OCI-LY1 (cell line): ENCODE results near the gene CD320.
"Not testable (repeated sequence)": the region's sequence is repeated elsewhere in the genome, so short reads cannot be mapped to it uniquely, and the experiment has no call there.

Experiments used
- H2AFZ ChIP-seq: fragments of 200-600 bp; sonication (generic), shearing (Covaris generic); 2 replicates; pipeline ENCODE4 v1.6.0; 2014; ENCODE audit warnings: antibody characterized with exemption, mild to moderate bottlenecking, low read length
- H3F3A ChIP-seq: fragments of 200-600 bp; sonication (generic), shearing (Covaris generic); 2 replicates; pipeline ENCODE4 v1.6.0; 2014; ENCODE audit warnings: mild to moderate bottlenecking, antibody characterized with exemption, low read length, moderate library complexity; ENCODE audit not compliant: insufficient read depth
- H3K27ac ChIP-seq: fragments of 200-600 bp; sonication (generic); 2 replicates; pipeline ENCODE4 v1.5.1; 2014; ENCODE audit warnings: low read length, mixed run types, mild to moderate bottlenecking, low read depth; ENCODE audit not compliant: poor library complexity, severe bottlenecking
- H3K27me3 ChIP-seq: fragments of 200-600 bp; sonication (generic); 2 replicates; pipeline ENCODE4 v1.6.0; 2014; ENCODE audit warnings: antibody characterized with exemption, mild to moderate bottlenecking, low read length, moderate library complexity; ENCODE audit not compliant: insufficient read depth
- H3K36me3 ChIP-seq: fragments of 200-600 bp; sonication (generic); 2 replicates; pipeline ENCODE4 v1.6.1; 2014; ENCODE audit warnings: mild to moderate bottlenecking, antibody characterized with exemption, low read length, moderate library complexity, mixed read lengths; ENCODE audit not compliant: insufficient read depth
- H3K4me1 ChIP-seq: fragments of 200-600 bp; sonication (generic); 2 replicates; pipeline ENCODE4 v1.5.1; 2014; ENCODE audit warnings: mild to moderate bottlenecking, low read length, moderate library complexity; ENCODE audit not compliant: insufficient read depth, severe bottlenecking
- H3K4me2 ChIP-seq: fragments of 200-600 bp; sonication (generic), shearing (Covaris generic); 2 replicates; pipeline ENCODE4 v1.6.1; 2014; ENCODE audit warnings: low read length
- H3K4me3 ChIP-seq: fragments of 200-600 bp; sonication (generic); 2 replicates; pipeline ENCODE4 v1.5.1; 2014; ENCODE audit warnings: low read length, low read depth, mild to moderate bottlenecking, mixed read lengths; ENCODE audit not compliant: poor library complexity, severe bottlenecking
- H3K79me2 ChIP-seq: fragments of 200-600 bp; shearing (Covaris generic); 2 replicates; pipeline ENCODE4 v1.6.1; 2016; ENCODE audit warnings: mixed run types, low read length, mixed read lengths; ENCODE audit not compliant: insufficient read depth
- H3K9ac ChIP-seq: fragments of 200-600 bp; sonication (generic), shearing (Covaris generic); 2 replicates; pipeline ENCODE4 v1.6.1; 2014; ENCODE audit warnings: mild to moderate bottlenecking, low read length, mixed read lengths
- H3K9me2 ChIP-seq: fragments of 200-600 bp; sonication (generic), shearing (Covaris generic); 2 replicates; pipeline ENCODE4 v1.6.1; 2014; ENCODE audit warnings: low read depth, mild to moderate bottlenecking, low read length, mixed read lengths
- H3K9me3 ChIP-seq: fragments of 200-600 bp; shearing (Covaris generic); 2 replicates; pipeline ENCODE4 v1.6.1; 2014; ENCODE audit warnings: low read length, mixed read lengths
- H4K20me1 ChIP-seq: fragments of 200-600 bp; sonication (generic), shearing (Covaris generic); 2 replicates; pipeline ENCODE4 v1.6.0; 2016; ENCODE audit warnings: mild to moderate bottlenecking, low read length; ENCODE audit not compliant: insufficient read depth
- EZH2 ChIP-seq: fragments of 200-600 bp; sonication (generic), shearing (Covaris generic); IDR thresholded peaks from 2 replicates; pipeline ENCODE4 v1.8.0; 2017; ENCODE audit warnings: borderline replicate concordance, mixed run types, mild to moderate bottlenecking, antibody characterized with exemption, low read length, moderate library complexity, mixed read lengths
- TF ChIP-seq, protein P1 (sequence below): fragments of 200-600 bp; sonication (generic), shearing (Covaris generic); IDR thresholded peaks from 2 replicates; pipeline ENCODE4 v1.5.1; 2017; ENCODE audit warnings: mild to moderate bottlenecking, antibody characterized with exemption, low read length, moderate library complexity, mixed read lengths

The CD320 gene

GRCh38 chr19:8319807-8320520, 11.8 kb upstream of the CD320 start:
- no peaks in the 10 kb centered on the region for H3K9me2 ChIP-seq
- TF ChIP-seq, protein P1, sequence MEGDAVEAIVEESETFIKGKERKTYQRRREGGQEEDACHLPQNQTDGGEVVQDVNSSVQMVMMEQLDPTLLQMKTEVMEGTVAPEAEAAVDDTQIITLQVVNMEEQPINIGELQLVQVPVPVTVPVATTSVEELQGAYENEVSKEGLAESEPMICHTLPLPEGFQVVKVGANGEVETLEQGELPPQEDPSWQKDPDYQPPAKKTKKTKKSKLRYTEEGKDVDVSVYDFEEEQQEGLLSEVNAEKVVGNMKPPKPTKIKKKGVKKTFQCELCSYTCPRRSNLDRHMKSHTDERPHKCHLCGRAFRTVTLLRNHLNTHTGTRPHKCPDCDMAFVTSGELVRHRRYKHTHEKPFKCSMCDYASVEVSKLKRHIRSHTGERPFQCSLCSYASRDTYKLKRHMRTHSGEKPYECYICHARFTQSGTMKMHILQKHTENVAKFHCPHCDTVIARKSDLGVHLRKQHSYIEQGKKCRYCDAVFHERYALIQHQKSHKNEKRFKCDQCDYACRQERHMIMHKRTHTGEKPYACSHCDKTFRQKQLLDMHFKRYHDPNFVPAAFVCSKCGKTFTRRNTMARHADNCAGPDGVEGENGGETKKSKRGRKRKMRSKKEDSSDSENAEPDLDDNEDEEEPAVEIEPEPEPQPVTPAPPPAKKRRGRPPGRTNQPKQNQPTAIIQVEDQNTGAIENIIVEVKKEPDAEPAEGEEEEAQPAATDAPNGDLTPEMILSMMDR, result no peak
- no peak for TF ChIP-seq EZH2
- H3K27ac ChIP-seq, result peak overlapping the region; percentile 59
- H3K9me3 ChIP-seq, result no peaks in the 10 kb centered on the region
- H3K4me3 ChIP-seq, result peak overlapping the region; percentile 94
- H3K27me3 ChIP-seq, result no peaks in the 10 kb centered on the region
- H2AFZ ChIP-seq, result no peak overlapping the region
- peaks cover 48% of the 10 kb centered on the region for H3K36me3 ChIP-seq
- H4K20me1 ChIP-seq, result no peaks in the 10 kb centered on the region
- H3F3A ChIP-seq, result no peaks in the 10 kb centered on the region
- H3K4me2 ChIP-seq, result peak overlapping the region; percentile 85
- H3K4me1 ChIP-seq, result peaks cover 42% of the 10 kb centered on the region
- H3K9ac ChIP-seq, result peak overlapping the region; percentile 96
- peaks cover 18% of the 10 kb centered on the region; the same call in 1 of the 2 replicates for H3K79me2 ChIP-seq

DNA sequence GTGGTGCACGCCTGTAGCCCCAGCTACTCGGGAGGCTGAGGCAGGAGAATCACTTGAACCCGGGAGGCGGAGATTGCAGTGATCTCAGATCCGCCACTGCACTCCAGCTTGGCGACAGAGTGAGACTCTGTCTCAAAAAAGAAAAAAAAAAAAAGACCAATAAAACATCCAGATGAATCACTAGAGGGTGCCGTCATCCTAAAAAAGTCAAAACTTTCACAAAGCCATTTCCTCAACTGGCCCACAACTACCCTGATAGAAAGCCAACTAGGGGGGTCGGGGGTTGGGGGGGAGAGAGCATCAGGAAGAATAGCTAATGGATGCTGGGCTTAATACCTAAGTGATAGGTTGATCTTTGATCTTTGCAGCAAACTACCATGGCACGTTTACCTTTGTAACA, 10.7 kb upstream of the CD320 start:
- H3K36me3 ChIP-seq, result peaks cover 48% of the 10 kb centered on the region

DNA sequence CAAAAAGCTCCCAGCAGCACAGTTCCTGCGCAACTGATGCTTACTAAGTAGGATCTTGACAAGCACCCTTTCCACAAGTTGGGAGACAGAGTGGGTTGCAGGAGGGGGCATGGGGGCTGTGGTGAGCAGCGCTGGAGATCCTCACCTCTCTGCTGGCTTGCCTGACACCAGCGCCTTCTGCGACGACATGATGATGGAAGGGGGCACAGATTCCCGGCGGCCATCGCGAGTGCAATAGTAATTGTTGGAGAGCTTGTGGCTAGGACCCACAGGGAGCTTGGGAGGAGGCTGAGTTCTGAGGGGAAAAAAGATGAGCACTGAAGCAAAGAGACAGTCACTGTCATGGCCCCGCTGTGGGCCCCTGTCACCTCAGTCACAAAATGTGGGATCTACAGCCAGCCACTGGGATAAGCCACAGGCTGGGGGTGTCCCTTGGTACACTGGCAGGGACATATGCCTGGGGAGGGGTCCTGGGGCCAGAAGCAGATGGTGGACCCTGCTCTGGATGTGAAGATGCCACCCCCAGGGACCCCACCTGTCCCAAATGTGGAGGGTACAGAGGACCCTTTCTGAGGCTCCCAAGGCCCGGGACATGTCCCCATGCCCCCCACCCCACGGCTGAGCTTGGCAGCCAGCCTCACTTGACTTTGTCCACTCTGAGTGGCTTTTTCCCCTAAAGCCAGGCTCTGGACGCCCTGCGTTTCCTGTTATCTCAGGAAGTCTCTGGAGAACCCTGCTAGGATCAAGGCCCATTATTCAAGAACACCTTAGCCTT, 8.4 kb upstream of the CD320 start:
- H3K4me3 ChIP-seq, result no peak overlapping the region
- peaks cover 47% of the 10 kb centered on the region for H3K36me3 ChIP-seq
- H3K4me2 ChIP-seq, result peak overlapping the region; percentile 1; the same call in 1 of the 2 replicates
- H3F3A ChIP-seq, result no peaks in the 10 kb centered on the region
- peaks cover 14% of the 10 kb centered on the region; the same call in 1 of the 2 replicates for H3K79me2 ChIP-seq
- H3K27ac ChIP-seq, result peak overlapping the region; percentile 49
- H3K4me1 ChIP-seq, result peaks cover 26% of the 10 kb centered on the region
- H4K20me1 ChIP-seq, result no peaks in the 10 kb centered on the region
- H3K9ac ChIP-seq, result peak overlapping the region; percentile 22; the same call in 1 of the 2 replicates
- H2AFZ ChIP-seq, result no peak overlapping the region
- no peaks in the 10 kb centered on the region for H3K9me3 ChIP-seq
- no peaks in the 10 kb centered on the region for H3K9me2 ChIP-seq
- TF ChIP-seq EZH2, result no peak
- TF ChIP-seq, protein P1, result no peak
- no peaks in the 10 kb centered on the region for H3K27me3 ChIP-seq

More for the DNA sequence above, 10.7 kb upstream of the CD320 start:
- H3K27me3 ChIP-seq, H3K4me3 ChIP-seq, H4K20me1 ChIP-seq, H3K9ac ChIP-seq, H3K4me2 ChIP-seq, H3F3A ChIP-seq, H3K27ac ChIP-seq, H3K9me2 ChIP-seq, H2AFZ ChIP-seq, H3K9me3 ChIP-seq: not testable (repeated sequence)
- Histone ChIP-seq H3K4me1 (peaks cover 42% of the 10 kb centered on the region), H3K79me2 (peaks cover 18% of the 10 kb centered on the region; the same call in 1 of the 2 replicates)

GRCh38 chr19:8314981-8315640, 7.0 kb upstream of the CD320 start:
- H3K27ac ChIP-seq, H3K79me2 ChIP-seq, H3K9ac ChIP-seq, H2AFZ ChIP-seq, H3K9me2 ChIP-seq, H4K20me1 ChIP-seq, H3K4me3 ChIP-seq, H3F3A ChIP-seq, H3K4me2 ChIP-seq, H3K9me3 ChIP-seq, H3K27me3 ChIP-seq: not testable (repeated sequence)
- Histone ChIP-seq H3K36me3 (peaks cover 61% of the 10 kb centered on the region), H3K4me1 (peaks cover 22% of the 10 kb centered on the region)
